GM19438 (cell line): Measurements from ENCODE around the gene CPA1.

ENCODE experiments used
- ATAC-seq: cut with Tn5 transposase; IDR thresholded peaks from one replicate; pipeline ENCODE4 v1.9.1; 2021; ENCODE audit warnings: low read depth; ENCODE audit not compliant: unreplicated experiment

CPA1 gene

DNA sequence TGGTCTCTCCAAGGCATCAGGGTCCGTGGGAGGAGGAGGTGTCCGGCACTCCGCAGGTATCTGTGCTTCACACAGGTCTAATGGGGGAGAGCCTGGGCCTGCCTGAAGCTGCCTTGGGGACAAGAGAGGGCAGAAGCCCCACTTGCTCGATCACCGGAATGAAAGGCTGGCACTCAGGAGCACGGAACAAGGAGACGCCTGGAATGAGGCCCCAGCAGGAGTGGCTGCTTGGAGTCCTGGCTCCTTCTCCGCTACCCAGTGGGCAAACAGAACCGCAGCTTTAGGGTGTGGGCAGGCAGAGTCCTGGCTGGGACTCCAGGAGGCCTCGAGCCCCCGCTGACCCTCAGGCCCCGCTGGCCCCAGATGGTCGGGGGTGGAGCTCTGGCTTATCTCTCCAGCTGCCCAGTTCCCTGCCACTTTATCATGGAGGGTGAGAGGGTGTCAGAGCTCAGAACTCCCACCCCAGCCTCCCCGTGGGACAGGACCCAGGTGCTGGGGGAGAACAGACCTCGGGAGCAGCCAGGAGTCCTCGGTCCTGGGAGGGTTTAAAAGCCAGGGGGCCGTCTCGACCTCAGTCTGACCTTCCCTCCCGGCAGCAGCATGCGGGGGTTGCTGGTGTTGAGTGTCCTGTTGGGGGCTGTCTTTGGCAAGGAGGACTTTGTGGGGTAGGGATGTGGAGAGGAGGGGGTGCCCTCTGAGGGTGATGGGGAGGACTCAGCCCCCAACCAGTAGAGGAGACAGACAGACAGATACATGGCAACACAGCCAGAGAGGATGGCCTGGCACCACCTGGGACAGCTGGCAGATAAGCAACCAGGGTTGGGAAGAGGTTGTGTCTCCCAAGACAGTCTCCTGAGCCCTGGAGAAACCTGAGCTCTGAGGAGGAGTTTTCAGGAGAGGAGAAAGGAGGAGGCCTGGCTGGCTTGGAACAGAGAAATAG, at the start of gene CPA1:
TSS of gene CPA1 (plus strand) at position 574 of the 940 bp plus-strand sequence. CDS start at position 601, 27 bp downstream.
- no peak for ATAC-seq

DNA sequence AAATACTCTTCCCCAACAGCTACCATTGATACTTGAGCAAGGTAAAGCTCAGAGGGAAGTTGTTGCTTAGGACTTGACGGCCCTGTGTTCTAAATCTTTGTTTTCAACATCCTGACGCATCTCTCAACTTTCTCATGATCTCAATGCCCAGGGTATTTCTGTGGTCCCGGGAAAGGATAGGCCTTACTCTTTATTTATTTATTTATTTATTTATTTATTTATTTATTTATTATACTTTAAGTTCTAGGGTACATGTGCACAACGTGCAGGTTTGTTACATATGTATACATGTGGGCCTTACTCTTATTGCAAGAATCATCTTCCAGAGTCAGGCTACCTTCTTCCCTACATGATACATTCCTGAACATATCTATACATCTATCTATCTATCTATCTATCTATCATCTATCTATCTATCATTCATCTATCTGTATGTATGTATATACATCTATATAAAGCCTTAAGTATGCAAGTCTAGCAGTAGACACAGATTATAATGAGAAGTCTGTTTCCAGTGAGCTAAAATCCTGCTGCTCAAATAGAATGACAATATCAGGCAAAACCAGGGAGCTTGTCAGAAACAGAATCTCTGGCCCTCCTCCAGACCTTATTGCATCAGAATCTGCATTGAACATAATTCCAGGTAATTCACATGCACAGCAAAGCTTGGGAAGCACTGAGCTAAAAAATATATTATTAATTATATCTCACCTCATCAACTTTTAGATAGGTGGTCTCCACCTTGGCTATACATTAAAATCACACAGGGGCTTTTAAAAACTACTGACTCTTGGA, 47.8 kb upstream of the CPA1 start:
- ATAC-seq = no peak

DNA sequence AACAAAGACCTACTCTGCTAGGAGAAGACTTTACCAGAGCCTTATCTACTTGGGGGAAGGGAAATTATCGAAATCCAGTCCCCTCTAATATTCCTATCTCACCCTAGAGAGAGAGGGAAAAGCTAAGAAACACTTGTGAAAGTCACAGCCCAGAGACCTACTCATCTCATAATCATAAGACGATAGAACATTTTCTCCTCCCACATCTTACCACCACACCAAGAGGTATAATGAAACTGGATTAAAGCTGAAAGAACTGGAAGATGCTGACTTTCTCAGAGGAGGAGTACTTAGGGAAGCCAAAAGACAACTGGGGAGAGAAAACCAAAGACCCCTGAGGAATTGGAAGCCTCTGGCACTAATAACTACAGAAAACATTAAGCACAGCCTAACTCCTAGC, 46.5 kb upstream of the CPA1 start:
- no peak for ATAC-seq

DNA sequence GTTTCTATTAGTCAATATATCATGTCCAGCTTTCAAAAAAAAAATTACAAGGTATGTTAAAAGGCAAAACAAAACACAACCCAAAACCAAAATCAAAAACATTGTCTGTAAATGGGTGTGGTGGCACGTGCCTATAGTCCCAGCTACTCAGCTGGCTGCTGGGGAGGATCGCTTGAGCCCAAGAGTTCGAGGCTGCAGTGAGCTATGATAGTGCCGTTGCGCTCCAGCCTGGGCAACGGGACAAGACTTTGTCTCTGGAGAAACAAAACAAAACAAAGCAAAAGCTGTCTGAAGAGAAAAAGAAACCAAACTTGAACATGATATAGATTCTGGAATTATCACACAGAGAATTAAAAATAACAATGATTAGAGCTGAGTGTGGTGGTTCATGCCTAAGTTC, 46.0 kb upstream of the CPA1 start:
- no peak for ATAC-seq

- no peak for ATAC-seq
Observed at GRCh38 chr7:130337410-130337971, 42.8 kb upstream of the CPA1 start.

DNA sequence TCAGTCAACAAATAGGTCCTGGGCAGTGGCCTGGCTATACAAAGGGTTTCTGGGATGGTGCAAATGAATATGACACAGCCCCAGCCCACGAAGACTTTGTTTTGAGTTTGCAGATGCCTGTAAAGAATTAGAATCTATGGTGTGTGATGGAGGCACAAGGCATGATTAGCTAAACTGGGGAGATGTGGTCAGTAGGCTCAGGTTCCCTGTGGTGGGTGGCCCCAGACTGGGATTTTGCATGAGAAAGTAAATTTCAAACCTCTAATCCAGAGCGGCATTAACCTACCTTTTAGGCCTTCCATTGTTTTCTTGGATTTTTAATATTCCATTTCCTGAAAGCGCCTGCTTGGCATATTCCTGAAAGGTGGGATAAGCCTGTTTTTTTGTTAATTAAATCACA, 42.1 kb upstream of the CPA1 start:
- no peak for ATAC-seq

GRCh38 chr7:130341882-130342281, 38.4 kb upstream of the CPA1 start:
- no peak for ATAC-seq

DNA sequence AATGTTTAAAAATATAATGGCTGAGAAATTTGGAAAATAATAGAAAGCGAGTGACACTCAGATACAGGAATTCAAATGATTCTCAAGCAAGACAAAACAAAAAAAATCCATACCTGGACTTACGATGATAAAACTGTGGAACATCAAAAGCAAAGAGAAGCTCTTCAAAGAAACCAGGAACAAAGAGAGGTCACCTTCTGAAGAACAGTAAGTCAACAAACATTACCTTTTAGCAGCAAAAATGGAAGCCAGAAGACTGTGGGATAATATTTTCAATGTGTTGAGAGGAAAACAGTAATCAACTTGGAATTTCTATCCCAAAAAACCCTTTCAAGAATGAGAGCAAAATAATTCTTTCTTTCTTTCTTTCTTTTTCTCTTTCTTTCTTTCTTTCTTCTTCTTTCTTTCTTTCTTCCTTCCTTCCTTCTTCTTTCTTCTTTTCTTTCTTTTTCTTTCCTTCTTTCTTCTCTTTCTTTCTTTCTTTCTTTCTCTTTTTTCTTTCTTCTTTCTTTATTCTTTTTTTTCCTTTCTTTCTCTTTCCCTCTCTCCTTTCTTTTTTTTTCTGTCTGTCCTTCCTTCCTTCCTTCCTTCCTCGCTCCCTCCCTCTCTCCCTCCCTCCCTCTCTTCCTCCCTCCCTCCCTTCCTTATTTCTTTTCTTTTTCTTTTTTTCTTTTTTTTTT, 37.5 kb upstream of the CPA1 start:
- no peak for ATAC-seq

- ATAC-seq = no peak
Observed at GRCh38 chr7:130344271-130344866, 35.9 kb upstream of the CPA1 start, which contains the start of gene CPA5. Gene CPA5, plus strand, starts transcription at chr7:130344816. Its CDS starts 1,670 bp downstream, at chr7:130346486.

- ATAC-seq = no peak
Observed at GRCh38 chr7:130345136-130345535, 35.2 kb upstream of the CPA1 start.

DNA sequence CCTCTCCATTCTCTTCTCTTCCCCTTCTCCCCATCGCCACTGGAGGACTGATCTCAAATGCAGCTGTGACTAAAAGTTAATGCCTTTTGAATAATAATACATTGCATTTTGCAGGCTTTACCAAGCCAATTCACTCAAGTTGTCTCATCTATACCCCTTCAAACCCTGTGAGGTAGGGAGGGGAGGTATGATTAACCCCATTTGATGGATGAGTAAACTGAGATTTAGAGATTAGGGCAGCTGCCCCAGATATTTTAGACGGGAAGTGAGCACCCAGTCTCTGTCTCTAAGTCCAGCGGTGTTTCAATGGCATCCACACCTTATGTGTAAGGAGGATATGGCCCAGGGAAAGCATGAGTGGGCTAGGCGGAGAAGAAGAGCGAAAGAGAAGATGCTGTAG, 34.6 kb upstream of the CPA1 start:
- ATAC-seq = no peak

- no peak for ATAC-seq
Observed at GRCh38 chr7:130346177-130346905, 34.0 kb upstream of the CPA1 start.

DNA sequence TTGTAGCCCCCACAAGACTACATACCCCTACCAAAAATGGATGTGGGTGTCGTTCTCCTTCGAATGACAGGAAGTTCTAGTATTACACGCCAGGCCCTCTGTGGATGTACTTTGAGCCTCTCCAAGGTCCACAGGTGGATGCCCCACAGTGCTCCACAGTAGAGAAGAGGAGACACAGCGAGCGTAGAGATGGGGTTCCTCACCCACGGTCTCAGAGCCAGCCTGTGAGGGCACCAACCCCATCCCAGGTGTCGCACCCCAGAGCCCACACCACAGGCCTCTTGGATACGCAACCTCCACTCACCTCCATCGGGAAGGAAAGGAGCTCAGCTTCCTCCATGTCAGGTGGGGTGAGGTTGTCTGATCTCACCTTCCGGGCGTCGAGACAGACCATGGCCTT, 33.4 kb upstream of the CPA1 start:
- ATAC-seq = no peak

GRCh38 chr7:130349911-130350782, 30.1 kb upstream of the CPA1 start:
- ATAC-seq = no peak

GRCh38 chr7:130350945-130351790, 29.1 kb upstream of the CPA1 start:
- ATAC-seq = no peak

GRCh38 chr7:130351791-130352090, 28.6 kb upstream of the CPA1 start:
- ATAC-seq = no peak

- no peak for ATAC-seq
Observed at GRCh38 chr7:130352194-130353074, 27.9 kb upstream of the CPA1 start.
